ENCODE measurements around the gene USP10.
"Not testable (repeated sequence)": the region's sequence is repeated elsewhere in the genome, so short reads cannot be mapped to it uniquely, and the experiment has no call there.

USP10 gene

DNA sequence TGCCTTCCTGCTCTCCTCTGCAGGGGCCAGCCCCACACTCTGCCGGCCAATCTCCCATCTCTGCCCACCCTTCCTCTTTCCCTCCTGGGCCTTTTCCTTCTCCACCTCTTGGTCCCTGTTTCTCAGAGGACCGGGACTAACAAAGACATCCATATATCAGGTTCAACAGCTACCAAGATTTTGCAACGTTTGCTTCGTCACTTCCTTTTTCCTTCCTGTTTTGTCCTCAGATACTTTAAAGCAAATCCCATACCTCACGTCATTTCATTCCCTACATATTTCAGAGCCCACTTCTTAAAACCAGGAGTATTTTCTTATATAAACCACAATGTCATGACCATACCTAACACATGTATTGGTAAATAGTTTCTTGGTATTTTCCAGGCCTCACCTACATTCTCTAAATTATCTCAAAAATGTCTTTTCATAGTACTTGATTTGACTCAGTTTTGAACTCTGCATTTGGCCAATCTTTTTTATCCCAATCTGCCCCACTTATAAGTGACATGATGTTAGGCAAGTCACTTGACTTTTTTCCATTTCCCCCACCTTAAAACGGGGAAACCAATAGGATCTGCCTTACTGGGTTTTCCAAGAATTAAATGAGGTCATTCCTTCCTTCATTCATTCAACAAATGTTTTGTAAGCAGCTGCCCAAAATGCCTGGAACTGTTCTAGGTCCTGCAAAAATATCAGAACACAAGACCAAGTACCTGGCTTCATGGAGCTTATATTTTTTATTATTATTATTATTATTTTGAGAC, 7.2 kb upstream of the USP10 start:
- Histone ChIP-seq H3K4me2 (ENCODE audit: low read length, poor library complexity, severe bottlenecking) (no peak overlapping the region), H4K8ac (ENCODE audit: low read length) (no peak overlapping the region), H2AFZ (ENCODE audit: low read depth, low read length) (no peak overlapping the region), H3K27me3 (ENCODE audit: control insufficient read depth in 1 of 2, insufficient read depth in 1 of 2, low read length in 2 of 2) (no peaks in the 10 kb centered on the region), H3K79me1 (replicated peaks; ENCODE audit: low read length, poor library complexity, severe bottlenecking) (no peaks in the 10 kb centered on the region), H3K4me3 (ENCODE audit: insufficient read depth in 1 of 2, low read depth in 1 of 2, low read length in 2 of 2) (no peak overlapping the region), H2BK120ac (ENCODE audit: low read depth, low read length) (no peak overlapping the region), H3K4me1 (ENCODE audit: control insufficient read depth, insufficient read depth, low read depth, low read length) (peaks cover 12% of the 10 kb centered on the region), H4K91ac (ENCODE audit: low read length) (no peak overlapping the region), H3K18ac (ENCODE audit: low read depth in 1 of 2, low read length in 2 of 2) (no peak overlapping the region), H2BK15ac (ENCODE audit: low read depth, poor library complexity, severe bottlenecking) (no peak overlapping the region), H3K36me3 (ENCODE audit: control insufficient read depth in 1 of 2, insufficient read depth in 2 of 2, low read depth in 1 of 2, low read length in 2 of 2) (no peaks in the 10 kb centered on the region), H3K9ac (ENCODE audit: low read length) (no peak overlapping the region), H2BK12ac (ENCODE audit: low read length in 2 of 2) (no peak overlapping the region), H3K27ac (ENCODE audit: low read length, poor library complexity, severe bottlenecking) (no peak overlapping the region), H3K14ac (ENCODE audit: low read length in 2 of 2) (no peak overlapping the region), H3K9me3 (ENCODE audit: control insufficient read depth, low read length) (no peaks in the 10 kb centered on the region), H3K23ac (ENCODE audit: low read length in 2 of 2) (no peak overlapping the region), H2AK5ac (ENCODE audit: low read length, severe bottlenecking) (no peak overlapping the region), H2BK5ac (ENCODE audit: low read depth, low read length, poor library complexity, severe bottlenecking) (no peak overlapping the region), H3K4ac (ENCODE audit: low read depth in 1 of 2, low read length in 2 of 2) (no peak overlapping the region)
- whole genome bisulfite sequencing: 56% methylated on average over 6 of the region's 6 CpGs
- DNase-seq: peak; percentile 79

DNA sequence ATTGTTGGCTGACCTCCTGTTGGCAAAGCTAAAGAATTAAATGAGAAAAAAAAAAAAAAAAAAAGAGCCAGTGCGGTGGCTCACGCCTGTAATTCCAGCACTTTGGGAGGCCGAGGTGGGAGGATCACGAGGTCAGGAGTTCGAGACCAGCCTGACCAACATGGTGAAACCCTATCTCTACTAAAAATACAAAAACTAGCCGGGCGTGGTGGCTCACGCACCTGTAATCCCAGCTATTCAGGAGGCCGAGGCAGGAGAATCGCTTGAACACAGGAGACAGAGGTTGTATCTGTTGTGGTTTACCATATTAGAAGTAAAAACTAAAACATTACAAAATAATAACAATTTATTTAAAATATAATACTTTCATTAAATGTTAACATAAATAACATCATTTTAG, 5.9 kb upstream of the USP10 start:
- not testable (repeated sequence) for H4K8ac ChIP-seq (ENCODE audit: low read length); H3K27me3 ChIP-seq (ENCODE audit: control insufficient read depth in 1 of 2, insufficient read depth in 1 of 2, low read length in 2 of 2); H3K27ac ChIP-seq (ENCODE audit: low read length, poor library complexity, severe bottlenecking); H3K9ac ChIP-seq (ENCODE audit: low read length); H3K4me1 ChIP-seq (ENCODE audit: control insufficient read depth, insufficient read depth, low read depth, low read length); H3K4ac ChIP-seq (ENCODE audit: low read depth in 1 of 2, low read length in 2 of 2); H2AK5ac ChIP-seq (ENCODE audit: low read length, severe bottlenecking); H3K14ac ChIP-seq (ENCODE audit: low read length in 2 of 2); H3K36me3 ChIP-seq (ENCODE audit: control insufficient read depth in 1 of 2, insufficient read depth in 2 of 2, low read depth in 1 of 2, low read length in 2 of 2); H3K79me1 ChIP-seq (replicated peaks; ENCODE audit: low read length, poor library complexity, severe bottlenecking); H2AFZ ChIP-seq (ENCODE audit: low read depth, low read length); H3K4me3 ChIP-seq (ENCODE audit: insufficient read depth in 1 of 2, low read depth in 1 of 2, low read length in 2 of 2); H3K23ac ChIP-seq (ENCODE audit: low read length in 2 of 2); H2BK12ac ChIP-seq (ENCODE audit: low read length in 2 of 2); H2BK120ac ChIP-seq (ENCODE audit: low read depth, low read length); H3K9me3 ChIP-seq (ENCODE audit: control insufficient read depth, low read length); H2BK15ac ChIP-seq (ENCODE audit: low read depth, poor library complexity, severe bottlenecking); H3K4me2 ChIP-seq (ENCODE audit: low read length, poor library complexity, severe bottlenecking); H4K91ac ChIP-seq (ENCODE audit: low read length); H2BK5ac ChIP-seq (ENCODE audit: low read depth, low read length, poor library complexity, severe bottlenecking); DNase-seq; H3K18ac ChIP-seq (ENCODE audit: low read depth in 1 of 2, low read length in 2 of 2)
- 90% methylated on average over 5 of the region's 10 CpGs for WGBS

DNA sequence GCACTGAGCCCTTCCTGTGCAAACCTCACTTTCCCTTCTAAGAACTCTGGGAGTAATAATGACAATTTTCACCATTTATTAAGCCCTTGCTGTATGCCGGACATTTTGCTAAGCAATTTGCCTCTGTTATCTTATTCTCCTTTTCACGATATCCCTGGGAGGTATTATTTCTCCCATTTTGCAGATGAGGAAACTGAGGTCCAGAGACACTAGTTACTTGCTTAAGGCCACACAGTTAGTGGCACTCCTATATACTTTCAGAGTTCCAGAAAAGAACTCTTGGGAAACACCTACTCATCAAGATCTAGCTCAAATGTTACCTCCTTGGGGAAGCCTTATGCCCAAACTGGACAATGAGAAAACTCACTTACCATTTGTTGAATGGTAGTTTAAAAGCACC, 4.8 kb upstream of the USP10 start:
- Histone ChIP-seq H2AK5ac (ENCODE audit: low read length, severe bottlenecking) (no peak overlapping the region), H3K9me3 (ENCODE audit: control insufficient read depth, low read length) (no peaks in the 10 kb centered on the region), H3K4me1 (ENCODE audit: control insufficient read depth, insufficient read depth, low read depth, low read length) (peaks cover 7% of the 10 kb centered on the region), H3K27ac (ENCODE audit: low read length, poor library complexity, severe bottlenecking) (no peak overlapping the region), H3K4me2 (ENCODE audit: low read length, poor library complexity, severe bottlenecking) (no peak overlapping the region), H3K23ac (ENCODE audit: low read length in 2 of 2) (no peak overlapping the region), H3K9ac (ENCODE audit: low read length) (no peak overlapping the region), H2BK120ac (ENCODE audit: low read depth, low read length) (no peak overlapping the region), H2BK5ac (ENCODE audit: low read depth, low read length, poor library complexity, severe bottlenecking) (no peak overlapping the region), H3K18ac (ENCODE audit: low read depth in 1 of 2, low read length in 2 of 2) (no peak overlapping the region), H3K4me3 (ENCODE audit: insufficient read depth in 1 of 2, low read depth in 1 of 2, low read length in 2 of 2) (no peak overlapping the region), H2BK12ac (ENCODE audit: low read length in 2 of 2) (no peak overlapping the region), H3K79me1 (replicated peaks; ENCODE audit: low read length, poor library complexity, severe bottlenecking) (peaks cover 3% of the 10 kb centered on the region), H2AFZ (ENCODE audit: low read depth, low read length) (no peak overlapping the region), H3K36me3 (ENCODE audit: control insufficient read depth in 1 of 2, insufficient read depth in 2 of 2, low read depth in 1 of 2, low read length in 2 of 2) (no peaks in the 10 kb centered on the region), H3K14ac (ENCODE audit: low read length in 2 of 2) (no peak overlapping the region), H4K8ac (ENCODE audit: low read length) (no peak overlapping the region), H4K91ac (ENCODE audit: low read length) (no peak overlapping the region), H2BK15ac (ENCODE audit: low read depth, poor library complexity, severe bottlenecking) (no peak overlapping the region), H3K27me3 (ENCODE audit: control insufficient read depth in 1 of 2, insufficient read depth in 1 of 2, low read length in 2 of 2) (no peaks in the 10 kb centered on the region), H3K4ac (ENCODE audit: low read depth in 1 of 2, low read length in 2 of 2) (no peak overlapping the region)
- DNase-seq: no peak
- WGBS: 96% methylated on average over 2 of the region's 2 CpGs

DNA sequence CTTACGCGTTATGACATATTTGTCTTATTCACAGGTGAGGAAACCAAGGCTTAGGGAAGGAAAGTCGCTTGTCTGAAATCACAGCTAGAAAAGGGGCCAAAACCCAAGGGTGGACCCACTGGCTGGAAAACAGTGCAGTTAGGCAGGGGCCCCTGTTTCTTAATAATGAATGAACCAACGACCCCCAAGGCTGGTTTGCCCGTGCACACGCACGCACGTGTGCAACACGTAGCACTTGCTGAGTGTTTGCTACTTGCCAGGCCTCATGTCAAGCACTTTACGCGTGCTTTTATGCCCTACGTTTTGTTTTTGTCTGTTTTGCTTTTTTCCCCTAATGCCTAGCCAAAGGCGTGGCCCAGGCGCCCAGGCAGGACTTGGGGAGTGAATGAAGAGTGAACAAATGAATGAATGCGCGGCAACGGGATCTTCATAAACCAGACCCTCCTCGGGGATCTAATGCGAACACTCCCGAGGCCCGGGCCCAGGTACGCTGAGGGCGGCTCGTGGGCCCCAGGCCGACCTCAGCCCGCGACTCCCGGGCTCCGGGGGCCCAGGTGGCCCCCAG, 571 bp upstream of the USP10 start:
- Histone ChIP-seq H4K91ac (ENCODE audit: low read length) (no peak overlapping the region), H2BK5ac (ENCODE audit: low read depth, low read length, poor library complexity, severe bottlenecking) (peak overlapping the region; percentile 40), H3K4me3 (ENCODE audit: insufficient read depth in 1 of 2, low read depth in 1 of 2, low read length in 2 of 2) (peak overlapping the region; percentile 80 to 98), H3K27me3 (ENCODE audit: control insufficient read depth in 1 of 2, insufficient read depth in 1 of 2, low read length in 2 of 2) (no peaks in the 10 kb centered on the region), H3K9ac (ENCODE audit: low read length) (peak overlapping the region; percentile 78), H2BK15ac (ENCODE audit: low read depth, poor library complexity, severe bottlenecking) (no peak overlapping the region), H3K18ac (ENCODE audit: low read depth in 1 of 2, low read length in 2 of 2) (peak overlapping the region; percentile 28 to 54), H3K27ac (ENCODE audit: low read length, poor library complexity, severe bottlenecking) (no peak overlapping the region), H3K9me3 (ENCODE audit: control insufficient read depth, low read length) (no peaks in the 10 kb centered on the region), H3K4me1 (ENCODE audit: control insufficient read depth, insufficient read depth, low read depth, low read length) (peaks cover 6% of the 10 kb centered on the region), H2AK5ac (ENCODE audit: low read length, severe bottlenecking) (no peak overlapping the region), H2AFZ (ENCODE audit: low read depth, low read length) (peak overlapping the region; percentile 70), H3K23ac (ENCODE audit: low read length in 2 of 2) (no peak overlapping the region), H2BK120ac (ENCODE audit: low read depth, low read length) (peak overlapping the region; percentile 43), H4K8ac (ENCODE audit: low read length) (peak overlapping the region; percentile 87), H3K79me1 (replicated peaks; ENCODE audit: low read length, poor library complexity, severe bottlenecking) (peaks cover 3% of the 10 kb centered on the region), H3K14ac (ENCODE audit: low read length in 2 of 2) (no peak overlapping the region), H3K4me2 (ENCODE audit: low read length, poor library complexity, severe bottlenecking) (peak overlapping the region; percentile 90), H3K36me3 (ENCODE audit: control insufficient read depth in 1 of 2, insufficient read depth in 2 of 2, low read depth in 1 of 2, low read length in 2 of 2) (no peaks in the 10 kb centered on the region), H2BK12ac (ENCODE audit: low read length in 2 of 2) (no peak overlapping the region), H3K4ac (ENCODE audit: low read depth in 1 of 2, low read length in 2 of 2) (peak overlapping the region in 1 of 2 experiments; percentile 38)
- 31% methylated on average over 29 of the region's 29 CpGs for WGBS
- no peak for DNase-seq

Measured in mesenchymal stem cell (in vitro differentiated cells and primary cell).